Activated T-cell treated with anti-CD3 and anti-CD28 coated beads for 48 hours (primary cell): ENCODE data around the gene CRELD2.

Experiments
- DNase-seq: peaks from one replicate; pipeline ENCODE4 v3.0.0-alpha.2; 2020; ENCODE audit warnings: low read depth

The CRELD2 gene

GRCh38 chr22:49913026-49913425 is 5.4 kb upstream of the CRELD2 start:
- DNase-seq, result no peak

DNA sequence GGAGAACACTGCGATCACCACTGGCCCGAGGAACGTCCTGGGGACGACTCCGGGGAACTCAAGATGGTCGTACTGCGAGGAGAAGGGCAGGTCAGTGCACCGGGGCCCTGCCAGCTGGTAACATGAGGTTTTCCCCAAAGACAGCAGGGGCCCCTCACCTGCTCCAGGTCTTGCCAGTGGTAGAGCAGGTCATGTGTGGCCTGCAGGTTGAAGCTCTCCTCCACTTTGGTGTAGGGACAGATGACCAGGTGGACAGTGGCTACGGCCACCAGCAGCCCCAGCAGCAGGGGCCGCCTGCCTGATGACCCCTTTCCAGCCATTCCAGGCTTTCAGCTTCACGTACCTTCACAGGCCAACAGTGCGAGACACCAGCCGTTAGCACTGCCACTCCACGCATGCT is 5.0 kb upstream of the CRELD2 start:
- DNase-seq, result no peak

DNA sequence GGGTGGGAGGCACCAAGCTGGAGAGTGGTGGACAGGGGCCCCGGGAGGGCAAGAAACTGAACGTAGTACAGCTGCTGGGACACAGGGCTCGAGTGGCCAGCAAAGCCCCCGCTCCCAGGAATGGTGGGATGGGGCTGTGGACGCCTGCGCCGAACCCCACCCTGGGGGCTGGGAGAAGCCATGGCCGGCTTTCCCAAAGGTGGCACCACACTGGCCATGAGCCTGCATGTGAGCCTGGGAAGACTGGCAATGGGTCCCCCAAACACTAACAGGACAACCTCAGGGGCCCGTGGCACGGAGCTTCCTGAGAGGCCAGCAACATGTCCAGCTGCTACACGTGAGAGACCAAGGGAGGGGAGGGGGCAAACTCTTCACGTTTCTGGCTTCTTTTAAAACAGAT is 4.2 kb upstream of the CRELD2 start:
- DNase-seq, result no peak

GRCh38 chr22:49915610-49916009 is 2.8 kb upstream of the CRELD2 start:
- no peak for DNase-seq

DNA sequence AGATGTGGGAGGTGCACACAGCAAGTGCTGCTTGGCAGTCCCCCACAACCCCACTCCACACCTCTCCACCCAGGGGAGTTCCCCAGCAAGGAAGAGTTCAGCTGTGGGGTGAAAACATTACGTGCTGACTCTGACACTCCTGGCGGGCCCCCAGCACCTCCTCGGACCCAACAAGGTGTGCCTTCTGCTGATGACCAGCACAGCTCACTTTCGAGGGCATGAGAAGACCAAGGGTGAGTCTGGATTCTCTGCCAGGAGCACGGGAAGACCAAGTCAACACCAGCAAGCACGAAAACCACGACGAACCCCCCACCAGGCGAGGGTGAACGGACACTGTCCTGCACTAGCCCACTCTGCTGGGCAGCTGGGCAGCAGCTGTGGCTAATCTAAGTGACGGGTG is 1.6 kb upstream of the CRELD2 start:
- no peak for DNase-seq

DNA sequence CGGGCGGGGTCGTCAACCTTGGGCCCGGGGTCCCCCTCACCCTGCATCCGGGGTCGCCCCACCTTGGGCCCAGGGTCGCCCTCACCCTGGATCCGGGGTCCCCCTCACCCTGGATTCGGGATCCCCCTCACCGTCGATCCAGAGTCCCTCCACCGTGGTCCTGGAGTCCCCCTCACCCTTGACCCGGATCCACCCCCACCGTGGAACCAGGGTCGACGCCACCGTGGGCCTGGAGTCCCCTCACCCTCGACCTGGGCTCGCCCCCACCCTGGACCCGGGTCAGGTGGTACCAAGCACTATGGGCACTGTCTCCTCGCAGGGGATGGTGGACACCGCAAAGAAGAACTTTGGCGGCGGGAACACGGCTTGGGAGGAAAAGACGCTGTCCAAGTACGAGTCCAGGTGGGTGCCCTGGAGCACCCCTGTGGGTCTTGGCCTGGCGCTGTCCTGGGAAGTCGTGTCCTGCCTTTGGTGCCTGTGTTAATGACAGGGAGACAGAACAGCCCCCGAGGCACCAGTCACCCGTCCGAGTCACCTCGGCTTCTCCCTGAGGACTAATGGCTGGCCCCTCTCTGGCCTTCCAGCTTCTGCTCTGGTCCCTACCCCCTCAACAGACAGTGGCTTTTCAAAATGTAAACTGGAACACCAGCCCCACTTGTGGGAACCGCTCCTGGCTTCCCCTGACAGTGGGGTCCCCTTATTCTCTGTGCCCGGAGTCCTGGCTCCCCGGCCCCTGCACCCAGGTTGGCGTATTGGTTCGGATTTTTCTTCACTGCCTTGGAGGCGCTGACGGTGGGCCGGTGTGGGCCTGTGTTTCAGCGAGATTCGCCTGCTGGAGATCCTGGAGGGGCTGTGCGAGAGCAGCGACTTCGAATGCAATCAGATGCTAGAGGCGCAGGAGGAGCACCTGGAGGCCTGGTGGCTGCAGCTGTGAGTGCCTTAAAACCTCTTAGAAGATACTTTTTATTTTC is 762 bp downstream of the CRELD2 start:
- no peak for DNase-seq

DNA sequence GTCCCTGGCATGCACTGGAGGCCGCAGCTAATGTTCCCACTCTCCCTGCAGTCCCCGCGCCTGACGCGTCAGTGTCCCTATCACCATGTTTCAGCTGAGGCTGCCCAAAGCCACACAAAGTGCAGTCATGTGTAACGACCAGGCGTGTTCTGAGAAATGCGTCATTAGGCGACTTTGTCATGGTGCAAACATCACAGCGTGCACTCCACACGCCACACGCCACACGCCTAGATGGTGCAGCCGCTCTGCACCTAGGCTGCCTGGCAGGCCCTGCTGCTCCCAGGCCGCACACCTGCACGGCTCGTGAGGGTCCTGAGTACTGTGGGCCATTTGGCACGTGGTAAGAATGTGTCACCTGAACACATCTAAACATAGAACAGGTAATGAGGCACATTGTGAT is 2.4 kb downstream of the CRELD2 start:
- no peak for DNase-seq

DNA sequence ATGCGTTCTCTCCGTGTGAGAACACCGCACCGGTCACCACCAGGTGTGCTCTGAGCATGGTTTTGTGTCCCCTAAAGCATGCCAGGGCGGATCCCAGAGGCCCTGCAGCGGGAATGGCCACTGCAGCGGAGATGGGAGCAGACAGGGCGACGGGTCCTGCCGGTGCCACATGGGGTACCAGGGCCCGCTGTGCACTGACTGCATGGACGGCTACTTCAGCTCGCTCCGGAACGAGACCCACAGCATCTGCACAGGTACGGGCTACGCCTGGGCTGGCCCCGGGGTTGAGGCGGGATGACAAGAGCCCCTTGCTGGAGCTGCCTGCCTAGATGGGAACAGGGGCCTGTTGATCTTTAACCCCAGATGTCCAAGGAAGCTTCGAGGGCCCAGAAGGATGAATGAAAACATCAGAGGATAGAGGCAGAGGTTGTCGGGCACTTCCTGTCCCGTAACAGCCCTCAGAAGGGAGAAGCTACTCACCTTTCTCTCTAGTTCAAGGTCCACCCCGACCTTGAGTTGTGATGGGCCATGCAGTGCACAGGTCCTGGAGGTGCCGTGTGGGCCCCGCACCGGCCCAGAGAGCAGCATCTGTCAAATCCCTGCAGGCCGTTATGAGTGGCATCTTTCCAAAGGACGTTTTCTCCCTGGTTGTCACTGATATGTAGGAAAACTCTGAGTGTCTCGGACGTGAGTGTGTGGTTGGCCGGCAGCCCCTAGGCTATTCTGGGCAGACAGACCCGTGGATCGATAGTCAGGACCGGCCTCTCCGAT is 3.3 kb downstream of the CRELD2 start:
- DNase-seq, result no peak

- DNase-seq, result no peak
These were observed 4.0 kb downstream of the CRELD2 start for GRCh38 chr22:49922484-49922883.

DNA sequence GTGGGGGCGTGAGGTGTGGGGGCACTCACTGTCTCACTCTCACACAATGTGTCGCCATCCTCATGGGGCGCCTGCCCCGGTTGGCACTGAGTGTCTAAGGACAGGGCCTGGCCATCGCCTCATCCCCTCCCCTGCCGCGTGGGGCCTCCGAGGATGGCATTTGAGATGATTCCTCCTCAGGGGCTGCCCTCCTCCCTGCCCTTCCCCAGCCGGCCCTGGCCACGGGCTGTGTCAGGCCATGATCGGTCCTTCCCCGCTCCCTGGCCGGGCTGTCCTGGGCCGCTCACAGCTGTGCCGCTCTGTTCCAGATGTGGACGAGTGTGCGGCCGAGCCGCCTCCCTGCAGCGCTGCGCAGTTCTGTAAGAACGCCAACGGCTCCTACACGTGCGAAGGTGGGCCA is 4.5 kb downstream of the CRELD2 start:
- no peak for DNase-seq

DNA sequence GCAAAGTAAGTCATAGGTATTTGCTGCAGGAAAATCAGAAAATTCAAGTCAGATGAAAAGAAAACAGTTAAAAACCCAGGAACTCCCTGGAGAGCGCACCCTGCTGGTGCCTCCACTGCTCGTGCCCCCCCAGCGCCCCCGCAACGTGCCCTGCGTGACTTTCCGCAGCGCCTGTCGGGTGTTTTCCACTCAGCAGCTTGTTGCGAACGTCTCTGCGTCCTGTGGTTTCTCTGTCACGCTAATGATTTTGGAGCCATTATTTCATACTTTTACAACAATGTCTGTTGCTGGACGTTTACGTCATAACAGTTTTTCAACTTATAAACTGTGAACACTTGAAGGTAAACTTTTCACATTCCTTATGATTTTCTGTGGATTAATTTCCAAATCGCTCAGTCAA is 5.0 kb downstream of the CRELD2 start:
- DNase-seq, result no peak

DNA sequence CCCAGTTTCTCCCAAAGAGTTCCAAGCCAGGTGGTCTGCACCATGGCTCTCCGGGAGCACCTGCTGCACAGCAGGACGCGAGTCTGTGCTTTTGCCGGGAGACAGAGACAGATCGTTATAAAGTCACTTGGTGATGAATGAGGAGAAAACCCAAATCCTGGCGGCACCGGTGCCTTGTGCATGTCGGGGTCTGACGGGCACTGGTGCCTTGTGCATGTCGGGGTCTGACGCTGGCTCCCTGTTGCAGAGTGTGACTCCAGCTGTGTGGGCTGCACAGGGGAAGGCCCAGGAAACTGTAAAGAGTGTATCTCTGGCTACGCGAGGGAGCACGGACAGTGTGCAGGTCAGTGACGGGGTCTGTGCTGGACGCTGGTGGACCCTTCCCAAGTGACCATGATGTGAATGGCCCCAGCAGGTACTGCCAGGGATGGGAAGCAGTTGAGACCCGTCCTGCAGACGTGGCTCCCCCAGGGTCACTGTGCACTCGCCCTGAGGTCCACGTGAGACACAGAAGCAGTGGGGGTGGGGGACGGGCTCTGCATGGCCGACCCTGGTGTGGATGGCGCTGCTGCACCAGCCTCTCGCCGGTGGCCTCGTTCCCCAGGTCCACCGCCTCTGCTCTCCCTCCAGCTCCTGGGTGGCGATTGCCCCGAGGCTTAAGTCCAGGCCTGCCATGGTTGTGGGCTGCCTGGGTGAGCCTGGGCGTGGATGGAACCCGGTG is 5.8 kb downstream of the CRELD2 start:
- DNase-seq, result no peak

GRCh38 chr22:49925525-49926128 is 7.2 kb downstream of the CRELD2 start:
- DNase-seq, result peak; percentile 39

DNA sequence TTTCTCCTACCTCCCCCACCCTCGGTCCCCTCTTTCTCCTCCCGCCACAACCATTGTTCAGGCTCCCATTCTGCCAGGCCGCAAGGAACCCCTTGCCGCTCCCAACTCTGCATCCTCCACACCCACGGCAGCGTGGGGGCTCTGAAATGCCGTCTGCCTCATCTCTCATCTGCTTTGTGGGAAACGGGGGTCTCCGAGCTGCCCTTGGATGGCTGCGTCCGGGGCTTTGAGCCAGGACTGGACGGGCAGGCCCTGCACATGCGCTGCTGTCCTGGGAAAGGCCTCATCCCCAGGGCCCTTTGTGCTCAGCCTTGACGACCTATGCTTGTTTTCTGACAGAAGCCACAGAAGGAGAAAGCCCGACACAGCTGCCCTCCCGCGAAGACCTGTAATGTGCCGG is 8.5 kb downstream of the CRELD2 start:
- no peak for DNase-seq

- DNase-seq, result no peak
These were observed 9.2 kb downstream of the CRELD2 start for GRCh38 chr22:49927483-49928184.

GRCh38 chr22:49928185-49928495 is 9.7 kb downstream of the CRELD2 start:
- DNase-seq, result no peak

GRCh38 chr22:49928555-49929210 is 10.2 kb downstream of the CRELD2 start:
- no peak for DNase-seq

- DNase-seq, result peak; percentile 82
These were observed 11.0 kb downstream of the CRELD2 start for GRCh38 chr22:49929211-49929979.

GRCh38 chr22:49929994-49930575 is 11.7 kb downstream of the CRELD2 start:
- DNase-seq, result no peak
